Limb (tissue), 2 donors: ENCODE measurements around the gene C16orf89.
A peak's percentile ranks its signal among the peaks of the same experiment; 100 is the strongest.

Experiments used
- DNase-seq, 2 donors: peaks; one replicate each; pipeline ENCODE4 v3.0.0-alpha.2; 2016; ENCODE audit errors: extremely low spot score in 2 of 2

Gene C16orf89

GRCh38 chr16:5030251-5030870 lies 35.4 kb downstream of the C16orf89 start:
- no peak for DNase-seq

- no peak for DNase-seq
These were observed 36.7 kb downstream of the C16orf89 start for GRCh38 chr16:5028950-5029475.

GRCh38 chr16:5027575-5028235 lies 38.1 kb downstream of the C16orf89 start:
- DNase-seq, result no peak

- DNase-seq, result no peak
These were observed 38.7 kb downstream of the C16orf89 start for GRCh38 chr16:5027086-5027485.

GRCh38 chr16:5026664-5027063 lies 39.1 kb downstream of the C16orf89 start:
- DNase-seq, result no peak

- peak in 1 of 2 donors; percentile 46 for DNase-seq
These were observed 40.6 kb downstream of the C16orf89 start for GRCh38 chr16:5025171-5025632.

- DNase-seq, result no peak
These were observed 41.1 kb downstream of the C16orf89 start for GRCh38 chr16:5024632-5025031.

GRCh38 chr16:5022521-5022920 lies 43.2 kb downstream of the C16orf89 start:
- no peak for DNase-seq

GRCh38 chr16:5020551-5020950 lies 45.2 kb downstream of the C16orf89 start:
- no peak for DNase-seq

GRCh38 chr16:5019775-5020174 lies 46.0 kb downstream of the C16orf89 start:
- no peak for DNase-seq

- DNase-seq, result peak in 1 of 2 donors; percentile 47
These were observed 47.0 kb downstream of the C16orf89 start for GRCh38 chr16:5018793-5019192.

GRCh38 chr16:5017678-5017969 lies 48.1 kb downstream of the C16orf89 start:
- DNase-seq, result no peak

- DNase-seq, result no peak
These were observed 48.6 kb downstream of the C16orf89 start for GRCh38 chr16:5016967-5017677.

- no peak for DNase-seq
These were observed 49.9 kb downstream of the C16orf89 start for GRCh38 chr16:5015887-5016286.

- no peak for DNase-seq
These were observed 50.4 kb downstream of the C16orf89 start for GRCh38 chr16:5015351-5015750.

- no peak for DNase-seq
These were observed 52.9 kb downstream of the C16orf89 start for GRCh38 chr16:5012887-5013286.

GRCh38 chr16:5011637-5012036 lies 54.1 kb downstream of the C16orf89 start:
- no peak for DNase-seq

- no peak for DNase-seq
These were observed 55.0 kb downstream of the C16orf89 start for GRCh38 chr16:5010576-5011329.

- DNase-seq, result no peak
These were observed 57.4 kb downstream of the C16orf89 start for GRCh38 chr16:5008311-5008731.

- no peak for DNase-seq
These were observed 58.5 kb downstream of the C16orf89 start for GRCh38 chr16:5007256-5007655.

GRCh38 chr16:5006348-5007193 lies 59.2 kb downstream of the C16orf89 start:
- DNase-seq, result peak in 1 of 2 donors; percentile 2
